ENCODE measurements around the gene CD3D. TPM values are rescaled to one million over a fixed set of nuclear protein-coding genes. Genes with fewer than 3 reads are reported as not detected.

Gene CD3D
- total and polyA plus RNA-seq, 2 donors (not counting 3 experiments of a cell fraction or from before 2014, with no cell fraction given) = not detected

- no peak for TF ChIP-seq EZH2 (IDR thresholded peaks at IDR 0.05; ENCODE audit: borderline replicate concordance, low read depth, low read length, severe bottlenecking)
- no peak for TF ChIP-seq JUN (IDR thresholded peaks at IDR 0.05; ENCODE audit: borderline replicate concordance, insufficient read depth, insufficient read length, low read depth)
- TF ChIP-seq MYC (IDR thresholded peaks at IDR 0.05; ENCODE audit: low read depth, low read length) = no peak
- TF ChIP-seq FOS (IDR thresholded peaks at IDR 0.05; ENCODE audit: borderline replicate concordance, insufficient read depth, low read length) = no peak
- no peak for TF ChIP-seq POLR2A (IDR thresholded peaks at IDR 0.05; ENCODE audit: low read depth, low read length)
- no peak for TF ChIP-seq POLR2AphosphoS5 (IDR thresholded peaks at IDR 0.05; ENCODE audit: insufficient read depth, low read depth, low read length)
- no peak for TF ChIP-seq MAX (IDR thresholded peaks at IDR 0.05; ENCODE audit: insufficient read depth, insufficient read length)
- TF ChIP-seq CTCF (IDR thresholded peaks at IDR 0.05; ENCODE audit: extremely low read depth in 1 of 2, insufficient read depth in 1 of 2, low read depth in 1 of 2, low read length in 2 of 2) = no peak
- TF ChIP-seq GATA2 (IDR thresholded peaks at IDR 0.05; ENCODE audit: insufficient read depth, insufficient read length, low read depth, low read length) = no peak
- H3K9ac ChIP-seq (replicated peaks; ENCODE audit: extremely low read depth, insufficient read depth, low read length) = no peak overlapping the region
- H3K27me3 ChIP-seq (ENCODE audit: control insufficient read depth in 2 of 2, insufficient read depth in 2 of 2, low read length in 2 of 2) = no peaks in the 10 kb centered on the region
- intact Hi-C loops (cut with micrococcal nuclease) (no loop called here), dilution Hi-C loops (cut with MboI; ENCODE audit: extremely low pct_ligation_motif_present, low sequenced_read_pairs) (loop anchor here (25.0 kb wide), 1 partner anchor 111 kb away; no protein-coding TSS in a partner anchor)
- H3K27ac ChIP-seq (ENCODE audit: insufficient read depth, low read depth, low read length) = no peak overlapping the region
- H4K20me1 ChIP-seq (replicated peaks; ENCODE audit: control insufficient read depth, extremely low read depth, insufficient read depth, low read length) = no peaks in the 10 kb centered on the region
- no peaks in the 10 kb centered on the region for H3K4me1 ChIP-seq (ENCODE audit: control insufficient read depth, extremely low read depth, insufficient read depth, low read length)
- H3K9me1 ChIP-seq (replicated peaks; ENCODE audit: control insufficient read depth, extremely low read depth, insufficient read depth, low read length) = no peaks in the 10 kb centered on the region
- H3K4me3 ChIP-seq (replicated peaks in 1 of 3; ENCODE audit: insufficient read depth in 1 of 3, low read depth in 1 of 3, low read length in 3 of 3) = no peak overlapping the region
- H3K79me2 ChIP-seq (ENCODE audit: control insufficient read depth, insufficient read depth, low read length) = no peaks in the 10 kb centered on the region
- H3K4me2 ChIP-seq (ENCODE audit: insufficient read depth, low read length) = no peak overlapping the region
- no TSS peak for BruUV-seq (replicated peaks)
- CTCF ChIA-PET = interaction anchor here (1.2 to 1.5 kb wide), 2 partner anchors 16 to 113 kb away, joined by 4 to 5 read pairs; no protein-coding TSS in a partner anchor
- no peaks in the 10 kb centered on the region for H3K9me3 ChIP-seq (replicated peaks; ENCODE audit: control insufficient read depth, insufficient read depth, low read length)
- no peak overlapping the region for H2AFZ ChIP-seq (ENCODE audit: low read depth, low read length)
- POLR2A ChIA-PET = no interaction called here
- FAIRE-seq (no peak), DNase-seq (ENCODE audit: low read depth, low spot score) (no peak)
- H3K36me3 ChIP-seq (ENCODE audit: control insufficient read depth in 2 of 2, extremely low read depth in 1 of 2, insufficient read depth in 2 of 2, low read length in 2 of 2) = peaks cover 25 to 26% of the 10 kb centered on the region in 2 experiments
Observed at GRCh38 chr11:118375978-118376377, 33.5 kb upstream of the CD3D start.
